SKM-1 treated with dmso at 0.1 percent for 144 hours (cell line): ENCODE results near the gene MAP3K7CL.

ENCODE experiments used
- DNase-seq: peaks from one replicate; lab custom pipeline; 2025; ENCODE audit not compliant: unreplicated experiment; lab: John Stamatoyannopoulos, UW

Gene MAP3K7CL, protein sequence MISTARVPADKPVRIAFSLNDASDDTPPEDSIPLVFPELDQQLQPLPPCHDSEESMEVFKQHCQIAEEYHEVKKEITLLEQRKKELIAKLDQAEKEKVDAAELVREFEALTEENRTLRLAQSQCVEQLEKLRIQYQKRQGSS

DNA sequence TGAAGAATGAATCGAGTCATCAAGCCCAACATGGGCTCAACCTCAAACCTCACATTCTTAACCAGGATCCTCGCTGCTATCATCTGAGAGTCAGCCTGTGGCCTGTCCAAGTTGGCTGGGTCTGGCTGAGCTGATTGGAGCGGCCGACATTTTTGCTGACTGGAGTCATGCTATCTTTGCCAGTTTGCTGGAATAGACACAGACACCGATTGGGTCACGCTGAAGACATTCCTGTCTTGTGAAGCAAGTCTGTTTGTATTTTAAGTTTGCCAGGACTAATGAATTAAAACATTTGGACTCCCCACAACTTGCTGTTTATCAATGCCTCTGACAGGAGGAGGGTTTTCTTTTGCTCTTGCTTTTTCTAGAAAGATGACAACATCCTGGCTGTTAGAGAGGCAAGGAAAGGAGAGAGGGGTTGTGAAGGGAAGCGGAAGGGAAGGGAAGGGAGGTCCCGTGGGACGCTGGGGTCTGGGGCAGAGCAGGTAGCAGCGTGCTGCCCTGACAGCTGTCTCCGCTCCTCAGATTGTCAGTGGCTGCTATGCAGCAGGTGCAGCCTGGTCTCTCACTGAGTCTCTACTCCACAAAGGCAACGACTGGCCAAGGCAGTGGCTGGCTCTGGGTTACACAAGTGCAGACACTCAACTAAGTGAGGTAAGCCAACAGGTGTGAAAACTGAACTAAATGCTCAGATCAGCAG is at the start of gene MAP3K7CL:
MAP3K7CL (plus strand) TSS at position 375 of the 700 bp plus-strand sequence. CDS start 2,701 bp downstream, outside the sequence.
- no peak for DNase-seq

DNA sequence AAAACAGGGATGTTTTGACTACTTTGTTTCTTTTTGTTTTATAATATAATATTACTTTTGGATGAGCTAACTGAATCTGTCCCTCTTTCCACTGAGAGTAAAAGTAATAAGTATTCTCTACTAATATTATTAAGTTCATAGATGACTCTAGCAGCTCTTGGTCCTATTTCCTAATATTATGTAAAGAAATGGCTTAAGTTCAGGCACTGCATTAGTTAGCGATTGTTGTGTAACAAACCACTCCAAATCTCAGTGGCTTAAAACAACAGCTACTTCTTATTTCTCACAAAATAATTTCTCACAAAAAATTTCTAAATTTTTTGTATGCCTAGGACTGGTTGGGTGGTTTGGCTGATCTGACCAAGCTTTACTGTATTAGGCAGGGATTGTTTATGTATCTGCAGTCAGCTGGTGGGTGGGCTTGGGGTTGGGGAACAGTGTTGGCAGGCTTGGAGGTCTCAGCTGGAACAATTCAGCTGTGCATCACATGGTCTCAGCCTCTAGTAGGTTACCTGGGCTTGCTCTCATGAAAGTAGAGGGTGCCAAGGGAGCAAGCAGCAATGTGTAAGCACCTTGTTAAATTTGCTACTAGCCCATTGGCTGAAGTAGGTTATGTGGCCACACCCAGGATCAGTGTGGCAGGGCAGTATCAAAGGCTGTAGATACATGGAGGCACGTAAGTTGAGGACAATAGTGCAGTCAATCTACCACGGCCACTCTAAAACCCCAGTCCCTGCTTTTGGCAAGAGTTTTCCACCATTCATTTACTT is 48.2 kb upstream of the MAP3K7CL start:
- DNase-seq, result no peak

DNA sequence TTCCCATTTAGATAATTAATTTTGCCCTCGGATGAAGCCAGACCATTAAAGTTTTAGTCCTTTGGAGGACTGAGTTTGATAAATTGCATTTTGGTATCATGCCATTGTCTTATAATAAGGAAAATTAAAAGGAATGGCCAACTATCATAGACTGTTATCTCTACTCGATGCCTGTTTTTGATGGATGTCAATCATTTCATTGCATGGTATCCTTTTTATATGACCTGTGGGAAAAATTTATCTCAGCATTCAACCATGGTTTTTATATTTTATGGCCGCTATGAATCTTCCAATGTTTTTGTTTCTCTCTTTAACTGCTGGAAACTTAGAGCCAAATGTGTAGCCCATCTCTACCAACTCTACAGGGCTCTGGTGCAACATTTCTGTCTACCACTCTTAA is 47.1 kb upstream of the MAP3K7CL start:
- no peak for DNase-seq

DNA sequence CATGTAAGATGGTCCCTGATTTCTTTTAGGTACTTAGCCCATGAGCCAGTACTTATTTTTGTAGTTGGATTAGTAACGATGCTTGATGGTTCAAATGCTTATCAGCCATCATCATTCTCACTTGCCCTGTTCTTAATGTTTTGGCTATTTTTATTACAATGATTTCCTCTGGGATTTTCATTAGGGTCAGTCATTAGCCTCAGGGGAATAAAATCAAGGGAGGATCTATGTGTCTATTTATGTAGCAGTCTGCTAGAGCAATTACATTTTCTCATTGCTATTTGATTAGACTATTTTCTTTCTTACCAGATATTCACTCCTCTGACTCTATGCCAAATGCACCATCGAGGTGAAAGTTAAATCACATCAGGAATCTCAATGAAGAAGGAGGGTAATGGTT is 46.1 kb upstream of the MAP3K7CL start:
- no peak for DNase-seq

DNA sequence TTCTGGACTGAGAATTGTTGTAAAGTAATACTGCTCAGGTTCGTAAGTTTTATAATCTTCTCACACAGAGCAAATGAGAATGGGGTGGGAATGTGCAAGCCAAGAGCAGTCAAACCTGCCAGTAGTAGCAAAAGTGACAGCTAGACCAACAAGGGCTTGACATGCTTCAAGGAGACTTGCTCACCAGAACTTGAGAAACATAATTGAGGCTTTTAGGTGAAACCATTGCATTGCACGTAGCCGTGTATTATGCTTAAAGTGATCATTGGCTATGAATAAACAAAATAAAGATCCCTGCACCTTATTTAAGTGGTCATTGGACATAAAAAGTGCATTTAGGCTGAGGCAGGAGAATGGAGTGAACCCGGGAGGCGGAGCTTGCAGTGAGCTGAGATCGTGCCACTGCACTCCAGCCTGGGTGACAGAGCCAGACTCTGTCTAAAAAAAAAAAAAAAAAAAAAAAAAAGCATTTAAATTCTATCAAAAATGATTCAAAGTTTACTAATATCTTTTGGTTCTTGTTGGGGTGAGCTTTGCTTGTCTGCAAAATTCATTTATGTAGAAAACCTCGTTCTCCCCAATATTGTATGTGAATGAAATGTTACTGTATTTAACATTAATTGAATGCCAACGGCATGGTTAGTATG is 45.2 kb upstream of the MAP3K7CL start:
- no peak for DNase-seq

DNA sequence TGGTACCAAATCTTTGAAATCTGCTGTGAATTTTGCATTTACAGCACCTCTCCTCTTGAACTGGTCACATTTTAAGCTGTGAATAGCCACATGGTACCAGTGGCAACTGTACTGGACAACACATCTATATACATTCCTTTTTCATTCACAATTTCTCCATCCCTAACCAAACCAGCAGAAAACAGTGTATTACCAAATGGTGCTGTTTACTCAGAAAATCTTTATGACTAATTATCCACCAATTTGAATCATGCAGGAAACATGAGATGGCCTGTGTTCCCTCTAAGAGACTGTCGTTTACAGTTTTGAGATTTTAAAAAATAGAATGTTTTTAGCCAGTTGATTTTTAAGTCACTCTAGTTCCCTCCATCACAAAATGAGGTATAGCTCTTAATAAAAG is 39.4 kb upstream of the MAP3K7CL start:
- no peak for DNase-seq

DNA sequence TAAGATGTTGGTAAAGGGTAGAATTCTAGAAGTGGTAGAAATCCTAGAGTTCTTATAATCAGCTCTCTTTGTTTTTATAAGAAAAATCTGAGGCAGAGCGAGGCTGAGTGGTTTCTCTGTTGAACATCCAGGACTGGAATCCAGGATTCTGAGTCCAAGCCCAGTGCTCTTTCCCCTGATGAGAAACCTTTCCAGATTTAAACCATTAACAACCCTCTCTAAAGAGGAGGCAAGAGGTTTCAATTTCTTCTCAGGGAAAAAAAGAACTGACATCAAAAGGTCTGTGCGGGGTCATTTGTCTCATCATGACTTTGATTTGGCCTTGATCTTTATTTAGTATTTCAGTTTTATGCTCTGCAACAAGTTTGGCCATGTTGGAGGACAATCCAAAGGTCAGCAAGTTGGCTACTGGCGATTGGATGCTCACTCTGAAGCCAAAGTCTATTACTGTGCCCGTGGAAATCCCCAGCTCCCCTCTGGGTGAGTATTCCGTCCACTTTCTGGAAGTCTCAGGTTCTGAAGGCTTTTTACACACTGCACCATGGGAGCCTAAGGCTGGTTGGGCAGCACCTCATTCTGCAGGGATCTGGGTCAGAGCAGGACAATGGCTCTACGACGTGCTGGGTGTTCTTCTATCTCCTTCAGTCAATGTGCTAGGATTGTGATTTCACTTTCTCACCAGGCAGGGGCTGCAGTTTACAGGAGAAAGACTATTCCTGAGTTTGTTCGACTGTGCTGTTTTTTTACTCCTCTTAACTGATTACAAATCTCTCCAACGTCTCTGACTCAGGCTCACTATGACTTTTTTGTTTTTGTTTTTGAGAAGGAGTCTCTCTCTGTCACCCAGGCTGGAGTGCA is 38.1 kb upstream of the MAP3K7CL start:
- no peak for DNase-seq

DNA sequence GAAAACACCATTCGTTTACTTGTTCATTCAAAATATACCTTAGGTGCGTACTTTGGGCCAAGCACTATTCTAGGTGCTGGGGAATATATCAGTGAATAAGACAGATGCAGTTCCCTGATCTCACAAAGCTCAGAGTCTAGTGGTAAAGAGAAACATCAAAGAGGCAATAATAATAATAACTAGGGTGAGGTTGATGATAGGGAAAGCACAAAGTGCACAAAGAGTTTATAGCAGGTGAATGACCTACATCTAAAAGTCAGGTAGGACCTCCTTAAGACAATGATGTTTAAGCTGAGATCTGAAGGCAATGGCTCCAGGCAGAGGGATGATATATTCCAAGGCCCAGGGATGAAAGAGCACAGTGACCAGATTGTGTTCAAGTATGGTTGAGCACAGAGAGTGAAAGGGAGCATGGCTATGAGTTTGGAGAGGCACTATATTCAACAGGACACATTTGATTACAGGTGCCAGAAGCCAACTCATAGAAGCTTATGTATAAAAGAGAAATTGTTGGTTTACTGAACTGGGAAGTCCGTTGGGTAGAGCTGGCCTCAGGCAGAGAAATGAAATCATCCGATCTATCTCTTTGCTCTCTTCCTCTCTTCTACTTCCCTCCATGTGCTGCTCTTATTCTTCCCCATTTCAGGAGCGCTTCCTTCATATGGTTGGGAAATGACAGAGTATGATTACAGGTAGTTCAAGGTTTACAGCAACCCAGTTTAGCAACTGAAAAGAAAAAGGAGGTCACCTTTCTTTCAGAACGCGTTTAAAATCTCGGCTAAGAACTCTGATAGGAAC is 34.0 kb upstream of the MAP3K7CL start:
- DNase-seq, result peak; percentile 18

DNA sequence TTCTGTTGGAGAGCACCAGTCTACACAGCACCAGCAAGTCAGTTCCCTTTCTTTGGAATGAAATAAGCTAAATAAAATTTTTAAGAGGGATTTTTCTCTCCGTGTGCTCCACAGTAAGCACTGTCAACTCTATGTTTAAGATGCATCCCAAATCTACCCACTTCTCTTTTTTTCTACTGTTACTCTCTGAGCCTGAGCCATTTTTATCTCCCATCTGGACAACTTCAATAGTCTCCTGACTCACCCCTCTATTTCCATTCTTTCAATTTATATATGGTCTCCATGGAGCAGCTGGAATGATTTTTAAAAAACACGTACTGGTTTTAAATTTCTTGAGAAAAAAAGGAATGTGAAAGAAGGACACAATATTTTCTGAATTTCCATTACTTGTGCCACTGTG is 32.3 kb upstream of the MAP3K7CL start:
- no peak for DNase-seq

DNA sequence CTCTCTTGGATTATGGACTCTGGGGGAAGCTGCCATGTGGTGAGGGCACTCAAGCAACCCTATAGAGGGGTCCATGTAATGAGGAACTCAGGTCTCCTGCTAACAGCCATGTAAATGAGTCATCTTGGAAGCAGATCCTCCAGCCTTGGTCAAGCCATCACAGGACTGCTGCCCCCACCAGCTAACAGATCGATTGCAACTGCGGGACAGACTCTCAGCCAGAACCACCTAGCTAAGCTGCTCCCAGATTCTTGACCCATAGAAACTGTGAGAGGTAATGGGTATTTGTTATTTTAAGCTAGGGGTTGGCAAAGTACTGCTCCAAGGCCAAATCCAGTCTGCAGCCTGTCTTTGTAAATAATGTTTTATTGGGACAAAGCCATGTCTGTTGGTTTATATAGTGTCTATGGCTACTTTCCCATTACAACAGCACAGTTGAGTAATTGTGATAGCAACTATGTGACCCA is 27.6 kb upstream of the MAP3K7CL start:
- no peak for DNase-seq

DNA sequence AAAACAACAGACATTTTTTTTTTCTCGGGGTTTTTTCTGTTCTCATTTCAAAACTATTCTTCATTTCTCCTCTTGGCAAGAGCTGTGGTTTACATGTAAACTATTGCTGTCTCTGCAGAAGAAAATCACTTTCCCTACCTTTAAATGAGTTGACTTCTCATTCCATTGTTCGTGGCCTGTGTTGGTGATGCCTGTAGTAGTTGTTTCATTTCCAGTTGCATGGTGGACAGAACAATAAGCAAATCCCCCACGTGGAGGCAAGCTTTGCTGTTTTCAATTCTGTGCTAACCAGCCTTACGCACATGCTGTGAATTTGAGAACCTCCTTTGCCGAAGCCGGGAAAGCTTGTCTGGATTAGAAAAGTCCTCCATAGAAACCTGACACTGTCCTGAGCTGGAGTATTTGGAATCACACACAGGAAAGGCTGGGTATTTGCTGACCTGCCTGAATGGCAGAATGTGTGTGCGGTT is 26.2 kb upstream of the MAP3K7CL start:
- DNase-seq, result no peak

DNA sequence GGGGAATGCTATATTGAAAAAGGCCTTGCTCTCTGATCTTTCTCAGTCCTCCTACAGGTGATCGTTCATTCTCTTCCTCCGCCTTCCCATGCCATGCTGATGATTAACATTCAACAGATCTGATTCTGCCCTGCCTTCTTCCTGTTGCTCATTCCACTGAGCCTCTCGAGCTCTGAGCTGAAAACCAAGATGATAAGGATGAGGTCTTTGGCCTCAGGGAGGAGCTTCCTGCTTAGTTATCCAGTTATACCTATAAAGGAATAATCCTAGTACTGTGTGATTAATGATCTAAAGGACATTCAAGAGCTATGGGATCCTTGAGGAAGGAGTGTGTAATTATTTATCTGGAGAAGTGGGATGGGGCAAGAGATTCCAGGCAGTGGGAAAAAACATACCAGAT is 25.2 kb upstream of the MAP3K7CL start:
- no peak for DNase-seq

DNA sequence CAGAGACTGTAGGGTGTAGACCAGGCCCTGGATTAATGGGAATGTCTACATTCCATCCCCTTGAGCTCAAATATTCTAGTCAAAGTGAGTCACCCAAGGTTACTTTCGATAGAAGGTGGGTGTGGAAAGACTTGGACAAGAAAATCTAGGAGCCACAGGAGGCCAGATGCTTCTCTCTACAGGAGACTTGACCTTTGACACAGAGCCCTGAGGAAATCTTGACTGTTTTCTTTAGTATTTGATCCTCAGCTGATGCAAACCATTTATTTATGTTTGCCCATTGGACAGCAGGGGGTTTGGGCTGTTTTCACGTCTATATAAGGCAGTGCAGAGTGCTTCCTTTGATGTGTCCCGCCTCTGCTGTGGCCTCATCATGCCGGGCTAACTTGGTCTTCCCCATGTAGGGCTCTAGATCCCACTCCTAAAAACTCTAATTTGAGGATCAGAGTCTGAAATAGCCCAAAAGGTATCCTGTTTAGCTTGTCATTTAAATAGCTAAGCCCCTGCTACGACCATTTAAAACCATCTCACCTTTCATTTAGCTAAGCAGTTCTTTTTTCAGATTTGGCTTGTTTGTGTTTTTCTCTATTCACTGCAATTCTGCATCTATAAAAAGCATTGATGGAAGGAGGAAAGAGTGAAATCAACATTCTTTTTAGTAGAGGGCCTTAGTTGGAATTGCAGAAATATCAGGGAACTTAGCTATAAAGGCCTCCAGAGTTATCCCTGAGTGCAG is 15.5 kb upstream of the MAP3K7CL start:
- no peak for DNase-seq

DNA sequence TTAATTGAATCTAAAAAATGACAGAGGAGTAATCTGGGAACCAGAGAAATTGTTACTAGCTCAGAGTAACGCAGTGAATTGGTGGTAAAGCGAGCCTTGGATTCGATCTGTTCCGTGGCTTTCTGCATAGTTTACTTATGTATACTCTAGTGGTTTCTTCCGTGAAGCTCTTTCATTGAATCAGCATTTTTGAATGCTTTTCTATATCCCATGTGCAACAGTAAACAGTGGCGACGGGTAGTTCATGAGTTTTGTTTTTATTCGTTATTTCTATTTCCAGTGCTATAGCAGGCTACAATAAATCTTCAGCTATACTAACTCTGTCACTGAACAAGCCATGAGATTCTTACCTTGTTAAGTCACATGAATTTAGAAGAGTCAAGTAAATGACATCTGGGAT is 14.5 kb upstream of the MAP3K7CL start:
- DNase-seq, result no peak

DNA sequence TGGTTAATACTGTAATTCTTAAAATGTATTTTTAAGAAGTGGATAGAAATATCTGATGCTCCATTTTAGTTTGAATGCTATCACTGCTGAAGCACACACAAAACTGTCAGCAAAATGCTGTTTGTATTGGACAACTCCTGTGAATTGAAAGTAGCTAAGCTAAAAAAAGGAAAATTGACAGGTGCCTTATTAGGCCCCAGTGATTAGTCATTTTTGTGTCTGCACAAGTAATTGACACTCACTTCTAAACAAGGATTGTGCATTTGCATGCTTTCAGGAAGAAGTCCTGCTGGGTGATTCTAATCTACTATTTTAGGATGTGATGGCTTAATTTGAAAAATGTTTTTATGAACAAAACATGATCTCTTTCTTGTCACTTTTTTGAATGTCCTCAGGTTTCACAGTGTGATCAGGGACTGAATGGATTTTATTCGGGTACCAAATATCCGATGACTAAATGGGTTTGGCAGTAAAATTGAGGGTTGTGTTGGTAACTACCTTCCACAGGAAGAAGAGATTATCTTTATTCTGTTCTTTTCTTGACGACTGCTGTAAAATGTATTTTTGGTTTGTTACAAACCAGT is 13.0 kb upstream of the MAP3K7CL start:
- no peak for DNase-seq

DNA sequence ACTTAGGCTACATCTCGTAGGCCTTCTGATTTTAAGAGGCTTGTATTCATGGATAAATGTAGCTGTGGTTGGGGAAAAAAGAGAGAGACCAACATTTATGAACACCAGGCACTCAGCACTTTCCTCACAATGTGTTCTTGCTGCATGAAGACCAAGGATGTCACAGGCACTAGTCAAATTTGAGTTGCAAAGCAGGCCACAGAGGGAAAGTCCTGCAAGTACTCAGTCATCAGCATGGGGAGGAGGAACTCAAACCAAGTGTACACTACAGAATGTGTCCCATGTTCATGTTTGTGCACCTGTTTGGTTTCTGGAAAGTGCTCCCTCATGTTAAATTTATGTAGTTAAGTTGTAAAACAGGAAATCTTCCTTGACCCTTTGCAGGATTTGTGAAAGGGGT is 8.7 kb upstream of the MAP3K7CL start:
- DNase-seq, result no peak

DNA sequence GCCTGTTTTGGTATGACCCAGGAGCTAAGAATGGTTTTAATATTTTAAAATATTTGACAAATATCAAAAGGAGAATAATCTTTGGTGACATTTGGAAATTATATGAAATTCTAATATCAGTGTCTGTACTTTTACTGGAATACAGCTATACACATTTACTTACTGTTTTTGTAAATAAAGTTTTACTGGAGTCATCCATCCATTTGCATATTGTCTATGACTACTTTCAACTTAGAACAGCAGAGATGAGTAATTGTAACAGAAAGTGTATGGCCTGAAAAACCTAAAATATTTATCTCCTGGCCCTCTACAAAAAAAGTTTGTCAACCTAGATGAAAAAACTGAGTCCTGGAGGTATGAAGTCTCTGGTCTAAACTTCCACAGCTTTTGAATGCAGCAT is 5.8 kb upstream of the MAP3K7CL start:
- DNase-seq, result no peak

DNA sequence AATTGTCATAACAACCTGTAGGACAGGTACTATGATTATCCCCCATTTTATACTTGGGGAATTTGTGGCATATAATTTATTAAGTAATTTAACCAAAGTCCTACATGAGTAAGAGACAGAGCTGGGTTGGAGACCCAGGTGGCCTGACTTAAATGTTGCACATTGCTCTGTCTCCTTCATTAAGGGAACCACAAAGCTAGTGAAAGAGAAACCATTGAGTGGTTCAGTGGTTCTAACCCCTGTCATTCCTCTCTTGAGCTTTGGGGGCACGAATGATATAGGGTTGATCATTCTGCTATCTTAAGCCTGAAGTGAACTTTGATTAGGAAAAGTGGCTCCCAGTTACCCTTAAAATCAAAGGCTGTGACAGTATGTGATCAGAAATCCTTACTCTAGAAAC is 5.3 kb upstream of the MAP3K7CL start:
- no peak for DNase-seq

DNA sequence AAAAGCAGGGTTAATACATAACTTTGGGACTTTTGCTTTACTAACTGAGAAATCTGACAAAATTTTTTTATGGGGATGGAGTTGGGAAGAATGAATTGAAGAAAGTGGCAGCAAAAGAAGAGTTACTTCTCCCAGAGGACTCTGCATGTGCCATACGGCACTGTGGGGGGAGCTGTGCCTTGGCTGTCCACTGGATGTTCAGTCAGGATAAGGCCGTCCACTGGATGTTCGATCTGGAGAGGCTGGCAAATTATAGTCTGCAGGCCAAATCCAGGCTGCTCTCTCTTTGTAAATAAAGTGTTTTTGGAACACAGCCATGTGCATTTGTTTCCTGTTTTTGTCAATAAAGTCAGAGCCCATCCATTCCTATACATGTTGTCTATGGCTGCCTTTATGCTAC is 4.5 kb upstream of the MAP3K7CL start:
- DNase-seq, result no peak
